ENCODE results near the gene MCU.

MCU gene

DNA sequence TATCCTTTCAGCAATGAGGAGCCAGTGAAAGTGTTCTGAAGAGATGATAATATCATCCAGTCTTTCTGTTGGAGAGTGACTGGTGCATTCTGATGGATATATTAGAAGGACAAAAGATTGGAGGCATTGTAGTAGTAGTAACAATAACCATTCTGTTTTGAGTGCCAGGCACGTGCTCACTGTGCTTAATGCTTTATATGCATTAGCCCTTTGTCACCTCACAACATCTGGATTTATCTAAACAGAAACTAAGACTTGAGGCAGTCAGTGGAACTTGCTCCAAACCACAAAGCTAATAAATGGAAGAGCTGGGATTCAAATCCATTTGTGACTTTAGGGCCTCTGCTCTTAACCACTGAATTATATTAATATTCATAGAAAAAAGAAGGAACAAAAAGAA, 117.1 kb downstream of the MCU start:
- no peak for DNase-seq

DNA sequence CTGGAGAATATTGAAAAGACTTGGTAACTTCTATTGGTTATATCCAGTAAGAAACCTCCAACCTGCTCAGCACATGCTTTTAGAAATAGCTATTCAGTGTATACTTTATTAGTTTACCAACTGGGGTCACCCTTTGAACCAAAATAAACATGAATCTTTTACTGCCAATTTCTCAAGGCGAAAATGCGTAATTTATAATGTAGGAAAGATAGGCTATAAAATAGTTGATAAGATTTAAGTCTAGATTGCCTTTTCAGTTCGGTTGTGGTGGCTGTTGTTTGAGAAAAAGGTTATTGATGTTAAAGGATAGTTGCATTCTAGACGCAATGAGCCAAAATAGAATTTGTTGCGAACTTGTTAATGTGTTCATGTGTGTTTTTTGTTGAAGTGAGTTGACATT, 119.0 kb downstream of the MCU start:
- DNase-seq = no peak

DNA sequence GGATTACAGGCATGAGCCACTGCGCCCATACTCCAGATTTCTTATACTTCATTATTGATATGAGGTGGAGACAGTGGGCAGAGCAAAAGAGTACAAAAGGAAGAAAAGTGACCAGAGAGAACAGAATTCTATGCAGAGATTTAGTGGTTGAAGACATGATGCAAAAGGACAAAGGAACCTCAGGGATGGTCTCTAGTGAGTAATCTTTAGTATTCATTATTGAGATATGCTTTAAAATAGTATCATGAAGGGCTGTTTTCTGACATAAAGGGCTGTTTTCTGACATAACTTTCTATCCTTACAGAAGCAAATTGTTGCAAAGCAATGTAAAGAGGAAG, 120.4 kb downstream of the MCU start:
- no peak for DNase-seq

DNA sequence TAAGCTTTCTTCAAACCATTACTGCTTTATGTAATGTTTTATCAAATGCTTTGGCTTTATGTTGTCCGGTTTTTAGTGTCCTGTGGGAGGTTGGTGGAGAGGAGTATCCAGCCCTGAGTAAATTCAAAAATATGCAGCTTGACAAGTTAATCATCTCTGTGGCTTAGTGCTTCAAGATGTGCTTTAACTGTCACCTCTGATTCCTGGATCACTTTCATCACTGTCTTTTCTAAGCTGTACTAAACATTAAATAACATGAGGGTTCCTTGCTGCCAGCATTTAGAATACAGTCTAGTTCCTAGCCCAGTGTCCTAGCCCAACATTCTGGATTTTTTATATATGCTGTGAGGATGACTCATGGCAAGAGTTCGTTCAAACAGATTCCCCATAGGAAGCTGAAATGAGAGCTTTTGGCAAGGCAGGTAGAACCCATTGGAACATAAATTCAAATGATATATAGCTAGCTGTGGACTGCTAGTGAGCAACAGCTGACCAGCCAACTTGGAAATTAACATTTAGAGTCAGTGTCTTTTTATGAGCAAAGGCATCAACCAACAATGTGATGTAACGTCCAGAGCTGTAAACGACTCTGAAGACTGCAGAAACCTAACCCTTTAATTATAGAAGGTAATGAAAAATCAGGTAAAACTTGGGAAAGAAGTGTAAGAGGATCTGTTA, 120.9 kb downstream of the MCU start:
- DNase-seq = peak; percentile 33

DNA sequence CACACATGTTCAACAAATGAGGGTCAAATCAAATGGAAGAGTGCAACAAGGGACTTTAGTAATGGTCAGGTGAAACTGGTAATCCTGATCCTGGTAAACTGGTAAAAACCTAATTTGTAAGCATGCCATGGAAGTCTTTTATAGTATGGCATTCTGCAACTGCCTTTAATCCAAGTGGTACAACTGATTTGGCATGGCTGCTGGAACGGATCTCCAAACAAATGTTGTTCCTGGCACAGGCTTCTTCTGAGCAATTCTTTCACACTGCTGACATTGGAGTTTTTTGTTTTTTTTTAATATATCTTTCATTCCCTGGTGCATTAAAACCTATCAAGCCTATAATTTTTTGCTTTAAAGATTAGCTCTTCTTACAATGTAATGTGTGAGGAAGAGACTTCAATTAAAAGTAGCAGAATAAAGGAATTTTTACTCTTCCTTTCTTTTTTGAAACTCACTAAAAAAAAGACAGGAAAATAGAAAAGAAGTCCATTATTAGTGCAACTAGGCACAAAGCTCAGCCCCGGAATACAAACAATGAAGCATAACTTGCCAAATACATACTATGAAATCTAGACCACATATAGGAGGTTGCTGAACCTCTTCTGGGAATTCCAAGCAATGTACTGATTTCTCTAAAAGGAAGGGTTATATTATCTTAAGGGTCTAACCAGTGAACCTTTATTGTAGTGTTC, 122.3 kb downstream of the MCU start:
- DNase-seq = peak; percentile 53

DNA sequence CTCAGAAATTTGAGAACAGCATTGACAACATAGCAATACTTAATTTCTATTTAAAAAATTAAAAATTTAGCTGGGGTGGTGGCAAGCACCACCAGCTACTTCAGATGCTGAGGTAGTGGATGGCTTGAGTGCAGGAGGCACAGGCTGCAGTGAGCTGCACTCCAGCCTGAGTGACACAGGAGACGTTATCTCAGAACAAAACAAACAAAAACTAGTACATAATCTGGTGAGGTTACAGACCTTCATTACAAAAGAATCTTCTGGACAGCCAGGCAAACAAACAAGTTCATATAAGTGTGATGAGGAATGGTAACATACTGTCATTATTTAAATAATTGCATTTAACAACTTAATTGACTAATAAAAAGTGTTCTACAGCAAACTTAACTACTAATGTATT, 124.6 kb downstream of the MCU start:
- DNase-seq = no peak

DNA sequence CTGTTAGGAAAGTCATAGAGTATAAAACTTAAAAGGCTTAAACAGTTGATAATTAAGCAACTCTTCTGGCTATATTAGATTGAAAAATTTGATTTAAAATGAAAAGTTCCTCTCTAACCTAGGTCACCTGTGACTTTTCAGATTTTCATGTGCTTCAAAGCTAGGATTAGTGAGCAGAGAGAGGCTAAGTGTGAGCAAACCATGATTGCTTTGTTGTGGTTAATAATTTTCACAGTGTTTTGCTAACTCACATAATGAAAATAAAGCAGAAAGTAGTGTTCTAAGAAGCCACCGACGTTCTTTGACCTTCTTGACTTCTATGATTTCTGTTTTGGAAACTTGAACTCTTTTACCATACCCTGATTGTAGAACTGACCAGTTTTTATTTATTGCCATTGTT, 126.1 kb downstream of the MCU start:
- no peak for DNase-seq

DNA sequence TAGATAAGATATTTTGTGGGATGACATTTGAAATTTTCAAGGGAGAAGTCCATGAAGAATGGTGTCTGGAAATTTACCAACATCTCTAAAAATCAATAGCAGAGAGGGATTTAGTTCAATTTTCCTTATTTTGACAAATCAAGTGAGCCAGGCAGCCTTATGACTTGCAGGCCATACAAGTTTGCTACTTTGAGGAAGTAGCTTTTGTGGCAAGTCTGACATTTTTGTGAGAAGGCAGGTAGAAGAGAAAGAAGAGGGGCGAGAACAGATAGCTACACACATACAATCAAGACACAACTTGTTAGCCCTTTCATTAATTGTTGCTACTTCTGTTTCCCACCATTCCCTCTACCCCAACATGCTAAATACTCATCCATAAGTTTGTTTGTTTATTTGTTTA, 127.1 kb downstream of the MCU start:
- no peak for DNase-seq

DNA sequence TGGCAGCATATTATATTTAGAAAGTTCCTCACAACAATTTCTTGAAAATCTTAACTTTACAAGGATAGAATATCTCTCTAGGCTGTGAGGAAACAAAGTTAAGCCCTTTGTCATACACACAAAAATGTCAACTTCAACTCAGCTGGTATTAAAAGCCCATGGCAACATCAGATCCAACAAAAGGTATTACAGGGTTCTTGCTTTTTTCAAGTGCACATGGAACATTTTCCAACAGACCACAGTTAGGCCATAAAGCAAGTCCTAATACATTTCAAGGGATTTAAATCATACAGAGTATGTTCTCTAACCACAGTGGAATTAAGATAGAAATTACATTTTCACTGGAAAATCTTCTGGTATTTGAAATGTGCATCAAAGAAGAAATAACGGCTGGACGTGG, 129.7 kb downstream of the MCU start:
- no peak for DNase-seq

DNA sequence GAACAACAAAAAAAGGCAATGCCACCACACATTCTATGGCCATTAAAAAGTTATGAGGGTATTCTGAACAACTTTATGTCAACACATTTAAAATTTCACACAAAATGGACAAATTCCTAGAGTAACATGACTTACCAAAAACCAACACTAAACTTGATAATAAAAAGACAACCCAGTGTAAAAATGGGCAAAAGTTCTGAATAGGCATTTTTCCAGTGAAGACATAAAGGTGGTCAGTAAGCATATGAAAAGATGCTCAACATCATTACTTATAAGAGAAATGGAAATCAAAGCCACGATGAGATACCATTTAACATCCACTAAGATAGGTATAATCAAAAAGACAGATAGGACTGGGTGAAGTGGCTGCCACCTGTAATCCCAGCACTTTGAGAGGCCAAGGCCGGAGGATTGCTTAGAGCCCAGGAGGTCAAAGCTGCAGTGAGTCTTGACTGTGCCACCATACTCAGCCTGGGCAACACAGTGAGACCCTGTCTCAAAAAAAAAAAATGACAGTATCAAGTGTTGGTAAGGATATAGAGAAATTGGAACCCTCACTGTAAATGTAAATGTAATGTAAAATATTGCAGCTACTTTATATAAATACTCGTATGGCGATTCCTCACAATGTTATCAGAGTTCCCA, 130.5 kb downstream of the MCU start:
- DNase-seq = no peak

DNA sequence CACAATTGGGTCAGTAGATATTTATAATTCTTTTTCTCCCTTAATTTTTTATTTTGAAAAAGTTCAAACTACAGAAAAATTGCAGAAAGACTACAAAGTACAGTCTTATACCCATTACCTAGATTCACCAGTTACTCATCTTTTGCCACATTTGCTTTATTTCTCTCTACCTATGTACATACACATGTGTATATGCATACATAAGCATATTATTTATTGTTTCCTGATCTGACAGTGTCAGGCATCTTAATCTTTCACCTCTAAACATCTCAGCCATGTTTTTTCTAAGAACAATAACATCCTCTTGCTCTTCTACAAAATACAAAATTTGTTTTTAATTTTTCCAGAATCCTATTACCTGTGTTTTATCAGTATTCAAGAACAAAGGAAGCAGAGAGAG, 133.2 kb downstream of the MCU start:
- no peak for DNase-seq

DNA sequence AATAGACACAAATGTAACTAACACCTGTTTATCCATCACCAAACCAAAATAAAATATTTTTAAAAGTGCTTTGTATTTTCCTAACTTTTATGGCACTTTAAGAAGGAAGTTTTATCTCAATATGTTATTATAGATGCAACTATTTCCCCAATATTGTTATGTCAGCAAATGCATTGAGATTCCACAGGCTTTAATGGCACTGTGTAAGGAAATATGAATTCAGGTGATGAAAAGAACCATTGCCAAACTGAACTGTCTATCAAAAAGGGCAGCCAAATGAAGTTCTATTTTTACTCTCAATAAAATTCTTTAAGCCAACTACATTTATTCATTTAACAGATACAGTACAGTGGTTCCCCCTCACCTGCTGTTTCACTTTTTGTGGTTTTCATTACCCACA, 134.4 kb downstream of the MCU start:
- DNase-seq = no peak

DNA sequence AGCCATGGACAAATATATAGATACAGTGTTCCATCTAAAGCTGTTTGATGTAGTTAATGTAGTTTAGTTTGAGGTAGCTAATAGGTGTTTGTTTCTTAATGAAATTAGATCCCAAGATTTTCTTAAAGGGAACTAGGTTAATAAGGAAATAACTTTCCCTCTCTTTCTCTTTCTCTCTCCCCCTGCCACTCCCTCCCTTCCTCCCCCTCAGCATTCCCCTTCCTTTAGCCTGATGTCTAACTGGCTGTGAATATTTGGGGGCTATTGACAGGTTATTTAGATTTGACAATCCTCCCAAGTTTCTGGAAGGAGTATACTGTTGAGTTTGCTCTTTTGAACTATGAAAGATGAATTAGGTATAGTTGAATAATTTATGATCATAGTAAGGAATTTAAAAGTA, 136.4 kb downstream of the MCU start:
- DNase-seq = no peak

DNA sequence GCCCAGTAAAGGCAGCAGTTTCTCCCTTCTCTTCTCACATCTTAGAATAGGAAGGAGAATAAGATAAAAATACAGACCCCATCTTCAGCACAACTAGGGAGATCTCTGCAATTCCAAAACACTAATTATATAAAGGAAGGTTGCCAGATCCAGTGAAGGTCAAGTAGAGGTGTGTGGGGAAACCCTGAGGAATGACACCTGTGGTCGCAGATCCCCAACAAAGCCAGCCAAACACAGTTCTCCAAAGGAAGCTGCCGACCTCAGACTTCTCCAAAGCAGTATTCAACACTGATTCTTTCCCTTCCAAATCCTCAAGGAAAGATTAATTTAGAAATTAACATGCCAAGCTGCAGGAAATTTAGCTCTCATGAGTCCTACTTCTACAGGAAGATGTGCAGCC, 138.7 kb downstream of the MCU start:
- DNase-seq = no peak

DNA sequence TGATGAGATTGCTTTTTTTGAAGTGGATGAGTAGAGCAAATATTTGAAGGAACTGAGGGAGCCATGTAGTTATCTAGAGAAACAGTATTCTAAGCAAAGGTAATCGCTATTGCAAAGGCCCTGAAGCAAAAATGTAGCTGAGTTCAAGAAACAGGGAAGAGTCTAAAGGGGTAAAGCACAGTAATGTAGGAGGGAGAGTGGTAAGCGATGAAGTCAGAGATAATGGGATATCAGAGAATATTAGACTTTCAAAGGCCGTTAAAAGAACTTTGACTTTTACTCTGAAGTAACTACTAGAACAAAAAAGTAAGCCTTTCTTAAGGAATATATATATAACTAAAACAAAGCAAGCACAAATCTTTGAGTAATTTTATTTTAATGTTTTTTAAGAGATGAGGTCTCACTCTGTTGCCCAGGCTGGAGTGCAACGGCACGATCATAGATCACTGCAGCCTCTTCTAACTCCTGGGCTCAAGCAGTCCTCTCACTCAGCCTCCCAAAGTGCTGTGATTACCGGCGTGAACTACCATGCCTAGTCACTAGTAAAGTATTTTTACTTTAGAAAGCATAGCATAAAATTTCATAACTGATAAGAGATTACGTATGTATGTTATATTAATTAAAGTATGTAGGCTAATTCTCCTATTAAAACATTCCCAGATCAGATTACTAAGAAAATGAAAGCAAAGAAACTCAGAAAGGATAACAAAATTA, 139.9 kb downstream of the MCU start:
- no peak for DNase-seq

DNA sequence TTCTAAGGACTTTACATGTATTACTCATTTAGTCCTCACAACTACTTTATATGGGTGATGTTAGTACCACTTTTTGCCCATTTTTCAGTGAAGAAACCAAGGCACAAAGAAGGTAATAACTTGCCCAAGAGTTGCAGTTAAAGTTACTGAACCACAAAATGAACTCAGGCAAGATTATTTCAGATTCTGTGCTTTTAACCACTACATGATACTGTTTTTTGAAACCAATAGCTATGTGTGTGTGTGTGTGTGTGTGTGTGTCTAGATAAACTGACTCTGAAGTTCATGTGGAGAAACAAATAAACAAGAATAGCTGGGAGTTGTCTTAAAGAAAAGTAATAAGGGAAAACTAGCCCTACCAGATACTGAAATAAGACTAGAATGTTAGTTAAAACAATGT, 140.8 kb downstream of the MCU start:
- DNase-seq = no peak

DNA sequence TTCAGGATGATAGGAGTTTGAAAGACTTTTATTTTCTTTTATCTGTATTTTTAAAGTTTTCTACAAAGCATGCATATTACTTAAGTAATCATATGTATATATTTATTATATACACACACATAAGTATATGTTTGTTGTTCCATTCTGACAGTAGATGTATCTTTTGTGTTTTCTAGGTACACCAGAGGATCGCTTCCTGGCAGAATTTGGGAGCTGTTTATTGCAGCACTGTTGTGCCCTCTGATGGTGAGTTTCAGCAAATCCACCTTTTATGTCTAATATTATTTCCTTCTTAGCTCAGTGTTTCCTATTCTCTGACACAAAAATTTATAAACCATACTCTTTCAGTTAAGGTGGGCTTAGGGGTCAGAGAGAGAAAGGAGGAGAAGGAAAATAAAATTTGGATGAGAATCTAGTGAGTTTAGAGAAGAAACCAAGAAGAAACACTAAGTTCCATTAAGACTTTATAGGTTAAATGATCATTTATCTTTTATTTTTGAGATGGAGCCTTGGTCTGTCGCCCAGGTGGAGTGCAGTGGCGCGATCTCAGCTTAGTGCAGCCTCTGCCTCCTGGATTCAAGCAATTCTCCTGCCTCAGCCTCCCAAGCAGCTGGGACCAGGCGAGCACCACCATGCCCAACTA, 142.4 kb downstream of the MCU start:
- DNase-seq = peak; percentile 42

DNA sequence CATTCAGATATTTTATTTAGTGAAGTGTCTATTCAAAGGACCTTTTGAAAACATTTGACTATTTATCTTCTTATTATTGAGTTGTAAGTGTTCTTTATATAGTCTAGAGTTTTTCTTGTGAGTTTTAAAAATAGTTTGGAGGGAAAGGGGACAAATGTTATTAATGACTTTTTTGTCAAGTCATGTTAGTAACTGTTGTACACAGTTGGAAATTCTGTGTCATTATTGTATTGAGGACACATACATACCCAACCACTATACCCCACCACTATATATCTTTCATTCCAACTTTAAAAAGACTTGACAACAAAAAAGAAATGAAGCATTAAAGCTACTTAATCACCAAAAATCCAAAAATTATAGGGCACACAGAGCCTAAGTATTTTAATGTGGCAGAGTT, 148.4 kb downstream of the MCU start:
- DNase-seq = no peak

DNA sequence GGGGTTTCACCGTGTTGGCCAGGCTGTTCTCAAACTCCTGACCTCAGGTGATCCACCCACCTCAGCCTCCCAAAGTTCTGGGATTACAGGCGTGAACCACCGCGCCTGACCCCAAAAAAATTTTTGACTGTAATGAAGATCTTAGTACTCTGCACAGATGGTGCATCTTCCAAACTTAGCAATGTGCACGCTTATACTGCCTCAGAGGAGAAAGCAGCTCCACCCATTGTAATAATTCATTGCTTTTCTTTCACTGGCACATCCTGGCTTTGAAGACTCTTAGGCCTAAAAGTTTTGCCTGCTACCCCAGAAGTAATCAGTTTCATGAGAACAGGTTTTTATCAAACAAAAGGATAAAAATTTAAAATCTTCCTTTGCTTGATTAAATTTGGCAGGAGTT, 149.5 kb downstream of the MCU start:
- no peak for DNase-seq

DNA sequence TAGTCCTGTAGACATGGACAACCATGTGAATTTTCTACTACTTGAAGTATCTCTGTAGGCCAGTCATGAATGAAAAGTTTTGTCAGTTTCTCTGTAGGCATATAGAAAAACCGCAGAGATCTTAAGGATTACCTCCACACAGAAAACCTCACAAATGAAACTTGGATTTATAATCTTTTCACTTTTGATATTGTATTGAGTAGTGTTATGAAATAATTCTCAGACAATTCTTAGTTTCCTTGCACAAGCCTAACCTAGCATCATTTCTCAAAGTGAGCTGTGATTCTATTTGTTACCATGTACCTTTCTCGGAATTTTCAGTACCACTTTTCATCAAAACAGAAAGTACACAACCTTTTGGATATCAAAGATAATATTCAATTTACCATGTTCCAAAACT, 150.2 kb downstream of the MCU start:
- no peak for DNase-seq

DNA sequence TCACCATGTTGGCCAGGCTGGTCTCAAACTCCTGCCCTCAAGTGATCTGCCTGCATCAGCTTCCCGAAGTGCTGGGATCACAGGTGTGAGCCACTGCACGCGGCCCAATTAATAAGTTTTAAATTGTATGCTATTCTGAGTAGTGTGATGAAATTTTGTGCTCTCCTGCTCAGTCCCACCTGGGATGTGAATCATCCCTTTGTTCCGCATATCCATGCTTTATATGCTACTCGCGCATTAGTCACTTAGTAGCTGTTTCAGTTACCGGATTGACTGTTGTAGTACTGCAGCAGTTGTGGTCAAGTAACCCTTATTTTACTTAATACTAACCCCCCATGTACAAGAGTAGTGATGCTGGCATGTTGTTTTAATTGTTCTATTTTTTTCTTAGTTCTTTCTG, 154.3 kb downstream of the MCU start:
- no peak for DNase-seq

DNA sequence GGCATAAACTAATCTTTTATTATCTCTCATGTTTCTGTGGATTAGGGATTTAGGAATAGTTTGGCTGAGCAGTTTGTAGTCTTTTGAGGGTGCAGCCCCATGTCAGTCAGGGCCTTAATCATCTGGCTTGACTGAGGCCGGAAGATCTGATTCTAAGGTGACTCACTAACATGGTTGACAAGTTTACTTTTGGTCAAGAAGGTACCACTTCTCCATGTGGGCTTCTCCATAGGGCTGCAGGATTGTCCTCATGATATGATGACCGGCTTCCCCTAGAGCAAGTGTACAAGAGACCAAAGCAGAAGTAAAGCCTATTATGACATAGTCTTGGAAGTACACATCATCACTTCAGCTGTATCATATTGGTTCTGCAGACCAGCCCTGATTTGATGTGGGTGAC, 155.7 kb downstream of the MCU start:
- DNase-seq = no peak

DNA sequence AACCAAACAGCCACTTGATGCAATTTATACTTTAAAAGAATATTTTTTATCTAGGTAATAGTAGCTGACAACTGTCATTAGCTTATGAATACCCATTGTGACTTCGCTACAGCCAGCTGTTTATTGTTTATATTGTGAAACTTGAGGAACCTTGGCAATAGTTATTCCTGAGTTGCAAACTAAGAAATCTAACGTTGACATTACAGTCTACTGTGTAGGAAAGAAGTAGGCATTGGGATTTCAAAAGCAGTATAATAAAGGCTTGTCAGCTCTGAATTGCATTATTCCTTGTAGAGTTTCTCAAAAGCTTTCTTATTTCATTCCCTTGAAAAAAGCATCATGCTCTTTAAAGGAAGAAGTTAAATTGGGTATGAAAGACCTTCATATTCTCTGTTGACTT, 158.9 kb downstream of the MCU start:
- no peak for DNase-seq

DNA sequence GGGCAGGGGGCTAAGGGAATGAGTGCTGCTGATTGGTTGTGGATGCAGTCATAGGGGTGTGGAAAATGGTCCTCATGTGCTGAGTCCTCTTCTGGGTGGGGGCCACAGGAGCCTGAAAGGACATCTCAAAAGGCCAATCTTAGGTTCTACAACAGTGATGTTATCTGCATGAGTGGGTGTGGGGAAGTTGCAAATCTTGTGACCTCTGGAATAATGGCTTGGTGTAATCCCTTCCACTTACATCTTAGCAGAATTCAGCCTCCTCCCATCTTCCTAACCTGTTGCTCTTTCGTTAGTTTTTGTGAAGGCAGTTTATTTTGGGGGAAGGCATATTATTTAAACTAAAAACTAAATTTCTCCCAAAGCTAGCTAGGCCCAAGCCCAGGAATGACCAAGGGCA, 159.6 kb downstream of the MCU start:
- no peak for DNase-seq
